OCI-LY1 (cell line): Measurements from ENCODE around the gene GALNTL6.

ENCODE experiments used
- CTCF ChIP-seq: fragments of 200-600 bp; sonication (generic), shearing (Covaris generic); IDR thresholded peaks from 2 replicates; pipeline ENCODE4 v1.5.1; 2017; ENCODE audit warnings: mild to moderate bottlenecking, antibody characterized with exemption, low read length, moderate library complexity, mixed read lengths
- EZH2 ChIP-seq: fragments of 200-600 bp; sonication (generic), shearing (Covaris generic); IDR thresholded peaks from 2 replicates; pipeline ENCODE4 v1.8.0; 2017; ENCODE audit warnings: borderline replicate concordance, mixed run types, mild to moderate bottlenecking, antibody characterized with exemption, low read length, moderate library complexity, mixed read lengths

DNA sequence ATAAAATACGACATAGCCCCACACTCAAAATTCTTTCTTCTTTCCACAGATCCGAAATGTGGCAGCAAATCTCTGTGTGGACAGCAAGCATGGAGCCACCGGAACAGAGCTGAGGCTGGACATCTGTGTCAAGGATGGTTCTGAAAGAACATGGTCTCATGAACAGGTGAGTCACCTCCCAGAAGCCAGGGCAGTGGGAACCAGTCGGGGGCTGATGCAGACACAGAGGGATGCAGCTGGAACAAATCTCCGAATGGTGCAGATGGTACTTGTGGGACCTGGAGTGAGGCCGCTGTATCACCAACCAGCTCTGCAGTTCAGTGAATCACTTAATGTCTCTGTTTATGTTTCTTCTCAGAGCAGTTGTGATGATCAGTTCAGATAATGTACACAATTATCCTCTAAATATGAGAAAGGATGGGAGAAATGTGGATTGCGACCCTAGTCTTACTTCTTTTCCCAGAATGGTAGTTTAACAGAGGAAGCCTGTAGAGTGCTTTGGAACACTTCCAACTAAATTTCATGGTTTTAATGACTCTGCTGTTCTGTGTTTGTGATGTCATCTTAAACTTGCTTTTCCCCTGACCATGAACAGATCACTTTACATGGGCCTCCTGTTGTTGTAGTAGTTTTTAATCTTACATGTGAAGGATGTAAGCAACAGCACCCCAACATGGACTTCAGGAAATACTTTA lies 1196.1 kb downstream of the GALNTL6 start:
- TF ChIP-seq CTCF (no peak), EZH2 (no peak)
